MCF 10A (cell line): ENCODE measurements around the gene FOXO6. TPM values are rescaled to one million over a fixed set of nuclear protein-coding genes. Genes with fewer than 3 reads are reported as not detected.
A peak's percentile ranks its signal among the peaks of the same experiment; 100 is the strongest.

Experiments
- BruUV-seq: library from RNA; stranded (reverse); fragments of 400-500 nt; replicated peaks from 2 replicates; lab custom pipeline; 2021; lab: Mats Ljungman, UMichigan
- CTCF ChIA-PET: fragments of 300-600 bp; sonication (Branson Sonifier 250); formaldehyde crosslinking; extraction: SDS; loops from one replicate; lab custom pipeline; 2021; ENCODE audit warnings: antibody characterized with exemption, inconsistent platforms; lab: Yijun Ruan, JAX
- POLR2A ChIA-PET: fragments of 300-600, 350-650 bp; sonication (Branson Sonifier 250); formaldehyde crosslinking; extraction: SDS; loops from one replicate; lab custom pipeline; 2020; ENCODE audit warnings: antibody characterized with exemption, inconsistent platforms; lab: Yijun Ruan, JAX
- DNase-seq: peaks from one replicate; pipeline ENCODE4 v3.0.0-alpha.2; 2018; ENCODE audit not compliant: unreplicated experiment
- H3K27ac Mint-ChIP-seq: one replicate; pipeline ENCODE4 v1.8.0; 2022; ENCODE audit warnings: mild to moderate bottlenecking, low read depth, mixed read lengths; ENCODE audit not compliant: unreplicated experiment
- H3K27me3 Mint-ChIP-seq: one replicate; pipeline ENCODE4 v1.8.0; 2022; ENCODE audit warnings: mixed read lengths; ENCODE audit not compliant: insufficient read depth, unreplicated experiment
- H3K36me3 Mint-ChIP-seq: one replicate; pipeline ENCODE4 v1.8.0; 2022; ENCODE audit warnings: mild to moderate bottlenecking, moderate library complexity, mixed read lengths; ENCODE audit not compliant: insufficient read depth, unreplicated experiment
- H3K4me1 Mint-ChIP-seq: one replicate; pipeline ENCODE4 v1.8.0; 2022; ENCODE audit warnings: mixed read lengths; ENCODE audit not compliant: insufficient read depth, unreplicated experiment
- H3K4me3 Mint-ChIP-seq: one replicate; pipeline ENCODE4 v1.8.0; 2022; ENCODE audit warnings: mild to moderate bottlenecking, moderate library complexity, mixed read lengths; ENCODE audit not compliant: unreplicated experiment
- H3K9me3 Mint-ChIP-seq: one replicate; pipeline ENCODE4 v1.8.0; 2022; ENCODE audit warnings: mixed read lengths; ENCODE audit not compliant: unreplicated experiment
- CTCF ChIP-seq: fragments of 200-600 bp; IDR thresholded peaks from one replicate; pipeline ENCODE4 v1.8.0; 2022; ENCODE audit warnings: antibody characterized with exemption, mild to moderate bottlenecking; ENCODE audit not compliant: unreplicated experiment
- intact Hi-C: fragments of 100-400 bp; cut with micrococcal nuclease; formaldehyde crosslinking; loops from 2 replicates; pipeline ENCODE4 v1.14.1; 2022
- total RNA-seq: library from RNA; stranded (reverse); gene quantifications from 2 replicates; pipeline ENCODE4 v1.2.3, GENCODE V29; 2022

The FOXO6 gene
- total RNA-seq, 1 experiment from 2014 or later: 0.28 TPM

- POLR2A ChIA-PET: interaction anchor here (0.8 to 1.4 kb wide), 2 partner anchors 11 to 22 kb away, joined by 3 read pairs; no protein-coding TSS in a partner anchor
- Mint-ChIP-seq H3K4me3 (no peak overlapping the region), H3K4me1 (no peaks in the 10 kb centered on the region), H3K27ac (no peak overlapping the region), H3K36me3 (peaks cover 6% of the 10 kb centered on the region), H3K27me3 (peaks cover 15% of the 10 kb centered on the region), H3K9me3 (no peaks in the 10 kb centered on the region)
- no peak for DNase-seq
- TF ChIP-seq CTCF: no peak
- intact Hi-C loops: no loop called here
- BruUV-seq: no TSS peak
- CTCF ChIA-PET: interaction anchor here (0.5 kb wide), 1 partner anchor 53 kb away, joined by 4 read pairs; no protein-coding TSS in a partner anchor
These were observed 18.5 kb downstream of the FOXO6 start for GRCh38 chr1:41379738-41380130.

- no peak for DNase-seq
- Mint-ChIP-seq H3K4me3 (peak overlapping the region; percentile 29), H3K27ac (no peak overlapping the region), H3K36me3 (peaks cover 6% of the 10 kb centered on the region), H3K9me3 (no peaks in the 10 kb centered on the region), H3K4me1 (no peaks in the 10 kb centered on the region), H3K27me3 (peaks cover 20% of the 10 kb centered on the region)
- TF ChIP-seq CTCF: no peak
- ChIA-PET CTCF (interaction anchor here (0.5 kb wide), 1 partner anchor 53 kb away, joined by 4 read pairs; no protein-coding TSS in a partner anchor), POLR2A (no interaction called here)
- BruUV-seq: no TSS peak
- intact Hi-C loops: no loop called here
These were observed 19.0 kb downstream of the FOXO6 start for GRCh38 chr1:41380195-41380594.

GRCh38 chr1:41380979-41381691 lies 19.9 kb downstream of the FOXO6 start:
- POLR2A ChIA-PET: interaction anchor here (0.7 kb wide), 1 partner anchor 40 kb away, joined by 3 read pairs; no protein-coding TSS in a partner anchor
- H3K4me3 Mint-ChIP-seq: peak overlapping the region; percentile 29
- TSS peak; percentile 25 for BruUV-seq
- H3K36me3 Mint-ChIP-seq: peaks cover 6% of the 10 kb centered on the region
- no peak for TF ChIP-seq CTCF
- no peak overlapping the region for H3K27ac Mint-ChIP-seq
- H3K27me3 Mint-ChIP-seq: peaks cover 25% of the 10 kb centered on the region
- intact Hi-C loops: no loop called here
- DNase-seq: no peak
- no peaks in the 10 kb centered on the region for H3K4me1 Mint-ChIP-seq
- H3K9me3 Mint-ChIP-seq: no peaks in the 10 kb centered on the region
- CTCF ChIA-PET: interaction anchor here (1.1 kb wide), 1 partner anchor 32 kb away, joined by 3 read pairs; no protein-coding TSS in a partner anchor

GRCh38 chr1:41381692-41382479 lies 20.7 kb downstream of the FOXO6 start:
- no TSS peak for BruUV-seq
- no peak for DNase-seq
- H3K27ac Mint-ChIP-seq: no peak overlapping the region
- H3K4me3 Mint-ChIP-seq: peak overlapping the region; percentile 64
- TF ChIP-seq CTCF: no peak
- intact Hi-C loops: no loop called here
- no peaks in the 10 kb centered on the region for H3K9me3 Mint-ChIP-seq
- peaks cover 25% of the 10 kb centered on the region for H3K27me3 Mint-ChIP-seq
- H3K4me1 Mint-ChIP-seq: no peaks in the 10 kb centered on the region
- no peaks in the 10 kb centered on the region for H3K36me3 Mint-ChIP-seq
- POLR2A ChIA-PET: interaction anchor here (0.7 to 1.0 kb wide), 2 partner anchors 37 to 41 kb away, joined by 3 read pairs; no protein-coding TSS in a partner anchor
- CTCF ChIA-PET: interaction anchor here (0.5 to 1.1 kb wide), 5 partner anchors 31 to 151 kb away, joined by 3 read pairs; no protein-coding TSS in a partner anchor
